GM12892 (cell line): Measurements from ENCODE around the gene DNER.

Experiments
- POLR2A ChIP-seq: IDR thresholded peaks from 2 replicates; pipeline ENCODE4 v1.6.1; 2011; ENCODE audit warnings: low read depth, low read length, control low read depth
- POLR2AphosphoS5 ChIP-seq: IDR thresholded peaks from 2 replicates; pipeline ENCODE4 v1.6.1; 2011; ENCODE audit warnings: low read depth, low read length, control low read depth
- TAF1 ChIP-seq: IDR thresholded peaks from 2 replicates; pipeline ENCODE4 v1.6.1; 2011; ENCODE audit warnings: low read depth, mild to moderate bottlenecking, control low read depth, low read length, borderline replicate concordance

GRCh38 chr2:229429589-229429988, 284.8 kb downstream of the DNER start:
- no peak for TF ChIP-seq POLR2A
- TF ChIP-seq TAF1 = no peak
- no peak for TF ChIP-seq POLR2AphosphoS5
